ENCODE measurements around the gene UBE2H.
"Not testable (repeated sequence)": the region's sequence is repeated elsewhere in the genome, so short reads cannot be mapped to it uniquely, and the experiment has no call there.

The UBE2H gene

GRCh38 chr7:129824291-129825208 is 128.2 kb downstream of the UBE2H start:
- no peak for DNase-seq (ENCODE audit: low read depth in 2 of 2, low spot score in 1 of 2)

GRCh38 chr7:129823143-129823542 is 129.6 kb downstream of the UBE2H start:
- not testable (repeated sequence) for DNase-seq (ENCODE audit: low read depth in 2 of 2, low spot score in 1 of 2)

GRCh38 chr7:129821476-129821875 is 131.3 kb downstream of the UBE2H start:
- DNase-seq (ENCODE audit: low read depth in 2 of 2, low spot score in 1 of 2): no peak

DNA sequence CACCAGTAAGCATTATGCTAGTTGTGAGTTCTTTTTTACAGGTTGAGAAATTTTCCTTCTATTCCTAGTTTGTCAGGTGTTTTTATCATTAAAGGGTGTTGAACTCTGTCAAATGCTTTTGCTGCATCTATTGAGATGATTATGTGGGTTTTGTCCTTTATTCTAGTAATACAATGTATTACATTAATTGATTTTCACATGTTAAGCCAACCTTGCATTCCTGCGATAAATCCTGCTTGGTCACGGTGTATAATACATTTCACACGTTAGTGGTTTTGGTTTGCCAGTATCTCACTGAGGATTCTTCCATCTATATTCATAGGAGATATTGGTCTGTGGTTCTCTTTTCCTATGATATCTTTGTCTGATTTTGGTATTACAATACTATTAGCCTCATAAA is 136.0 kb downstream of the UBE2H start:
- DNase-seq (ENCODE audit: low read depth in 2 of 2, low spot score in 1 of 2): no peak

GRCh38 chr7:129807863-129808262 is 144.9 kb downstream of the UBE2H start:
- DNase-seq (ENCODE audit: low read depth in 2 of 2, low spot score in 1 of 2): no peak

- no peak for DNase-seq (ENCODE audit: low read depth in 2 of 2, low spot score in 1 of 2)
These were observed 147.7 kb downstream of the UBE2H start for GRCh38 chr7:129804890-129805719.

- no peak for DNase-seq (ENCODE audit: low read depth in 2 of 2, low spot score in 1 of 2)
These were observed 148.5 kb downstream of the UBE2H start for GRCh38 chr7:129804111-129804889.

DNA sequence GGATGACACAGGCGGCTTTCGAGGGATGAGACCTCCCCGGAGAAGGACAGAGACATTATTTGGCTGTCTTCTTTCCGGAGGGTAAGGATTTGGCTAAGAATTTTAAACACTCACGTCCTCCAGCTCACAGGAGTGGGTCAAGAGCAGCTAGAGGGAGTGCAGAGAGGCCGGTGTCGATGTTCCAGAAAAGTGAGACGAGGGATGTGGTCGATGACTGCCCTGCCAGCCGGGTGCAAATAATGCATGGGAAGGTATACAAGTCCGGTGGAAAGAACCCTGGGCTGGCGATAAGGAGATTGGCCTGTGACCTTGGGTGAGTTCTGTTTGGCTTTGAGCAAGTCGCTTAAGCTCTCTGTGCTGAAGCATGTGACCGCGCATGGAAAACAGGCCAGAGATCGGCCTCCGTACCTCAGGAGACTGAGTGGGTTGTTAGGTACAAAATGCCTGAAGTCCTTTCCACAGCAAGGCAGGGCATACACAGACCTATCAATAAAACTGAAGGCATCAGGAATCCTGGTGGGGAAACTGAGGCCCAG is 149.1 kb downstream of the UBE2H start:
- DNase-seq (ENCODE audit: low read depth in 2 of 2, low spot score in 1 of 2): no peak

DNA sequence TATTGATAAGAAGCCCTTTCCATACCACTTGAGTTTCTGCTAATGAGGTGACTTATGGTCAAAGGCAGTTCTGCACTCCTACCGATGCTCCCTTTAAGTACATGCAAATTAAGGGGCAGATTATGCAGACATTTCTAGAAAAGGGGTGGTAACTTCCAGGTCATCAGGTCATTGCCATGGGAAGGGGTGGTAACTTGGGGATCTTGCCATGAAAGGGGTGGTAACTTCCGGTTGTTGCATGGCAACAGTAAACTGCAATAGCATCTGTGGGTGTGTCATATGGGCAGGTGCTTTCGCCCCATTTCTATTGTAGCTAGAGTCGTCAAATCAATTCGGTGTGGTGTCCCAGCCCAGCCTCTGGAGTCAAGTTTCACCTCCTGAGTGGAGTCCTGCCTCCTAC is 150.9 kb downstream of the UBE2H start:
- DNase-seq (ENCODE audit: low read depth in 2 of 2, low spot score in 1 of 2): no peak

GRCh38 chr7:129800901-129801300 is 151.9 kb downstream of the UBE2H start:
- DNase-seq (ENCODE audit: low read depth in 2 of 2, low spot score in 1 of 2): no peak

DNA sequence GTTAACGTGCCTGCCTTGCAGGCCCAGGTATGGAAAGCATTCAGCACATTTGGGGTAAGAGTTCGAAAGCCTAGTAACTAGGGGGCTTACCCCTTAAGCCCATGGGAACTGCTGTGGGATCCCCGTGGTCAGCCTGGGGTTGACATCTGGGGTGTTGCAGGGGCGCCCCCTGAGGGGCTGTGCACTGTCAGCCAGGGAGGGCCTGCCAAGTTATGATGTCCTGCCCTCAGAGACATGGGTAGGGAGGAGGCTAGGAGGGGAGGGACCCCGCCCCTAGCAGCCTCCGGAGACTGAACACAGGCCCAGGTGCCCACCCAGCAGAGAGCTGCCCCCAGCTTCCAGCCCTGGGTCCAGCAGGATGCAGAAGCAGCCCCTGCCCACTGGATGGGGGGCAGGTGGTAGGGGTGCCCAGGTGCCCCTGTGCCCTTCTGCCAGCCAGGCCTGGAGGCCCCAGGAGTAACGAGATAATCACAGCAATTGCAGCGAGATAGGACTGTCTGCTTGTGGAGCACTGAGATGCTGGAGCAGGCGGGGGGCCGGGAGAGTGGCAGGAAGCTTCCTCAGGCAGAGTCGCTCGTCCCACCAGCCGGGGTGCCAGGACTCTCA is 153.3 kb downstream of the UBE2H start:
- no peak for DNase-seq (ENCODE audit: low read depth in 2 of 2, low spot score in 1 of 2)

DNA sequence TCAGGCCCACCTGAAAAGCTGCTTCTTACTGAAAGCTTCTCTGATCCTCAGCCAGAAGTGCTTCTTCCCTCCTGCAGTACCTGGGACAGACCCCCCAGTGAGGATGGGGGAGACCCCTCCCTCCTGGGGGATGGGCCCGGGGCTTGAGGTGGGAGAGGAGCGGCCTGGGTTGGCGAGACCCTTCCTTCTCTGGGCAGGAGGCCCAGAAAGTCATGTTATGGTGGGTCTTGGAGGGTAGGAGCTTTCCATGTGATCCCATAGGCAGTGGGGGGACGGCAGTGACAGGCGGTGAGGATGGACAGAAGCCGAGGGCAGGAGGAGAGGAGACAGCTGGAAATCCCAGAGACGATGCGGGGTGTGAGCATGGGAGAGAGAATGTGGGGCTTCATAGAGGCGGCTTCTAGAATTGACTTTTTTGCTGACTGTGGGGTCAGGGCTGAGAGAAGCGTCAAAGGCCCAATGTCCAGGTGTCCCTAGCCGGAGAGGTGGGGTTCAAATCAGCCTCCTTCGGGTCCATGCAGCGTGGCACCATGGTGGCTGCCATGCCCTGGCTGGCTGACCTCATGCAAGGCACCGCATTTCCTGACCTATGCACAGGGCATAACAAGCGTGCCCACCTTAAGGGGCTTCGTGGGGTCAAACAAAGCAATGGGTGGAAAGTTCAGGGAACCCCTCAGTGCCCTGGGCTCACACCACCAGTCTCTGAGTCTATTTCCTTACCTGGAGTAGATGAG is 154.0 kb downstream of the UBE2H start:
- no peak for DNase-seq (ENCODE audit: low read depth in 2 of 2, low spot score in 1 of 2)

DNA sequence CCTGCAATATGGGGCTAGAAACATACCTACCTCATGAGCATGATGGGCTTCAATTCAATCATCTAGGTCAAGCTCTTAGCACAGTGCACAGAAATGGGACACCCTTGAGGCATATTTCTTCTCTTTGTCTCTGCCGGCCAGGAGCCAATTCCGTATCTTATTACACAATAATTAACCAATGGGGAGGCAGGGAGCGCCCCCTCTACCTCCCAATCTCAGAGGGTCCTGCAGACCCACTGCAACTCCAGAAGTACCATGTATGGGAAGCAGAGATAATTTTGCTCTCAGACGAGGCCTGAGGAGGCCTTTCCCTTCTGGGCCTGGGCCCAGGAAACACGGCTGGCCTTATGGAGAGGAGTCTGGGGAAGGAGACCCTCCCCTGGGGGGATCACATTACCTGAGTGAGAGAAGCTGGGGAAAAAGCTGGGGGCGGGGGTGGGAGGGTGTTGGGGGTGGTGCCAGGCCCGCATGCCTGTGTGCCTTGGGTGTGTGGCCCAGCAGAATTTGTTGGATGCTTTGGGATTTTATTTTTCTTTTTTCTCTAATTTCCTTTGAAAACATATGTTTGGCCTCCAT is 155.5 kb downstream of the UBE2H start:
- DNase-seq (ENCODE audit: low read depth in 2 of 2, low spot score in 1 of 2): no peak

GRCh38 chr7:129796186-129796775 is 156.5 kb downstream of the UBE2H start:
- DNase-seq (ENCODE audit: low read depth in 2 of 2, low spot score in 1 of 2): no peak

DNA sequence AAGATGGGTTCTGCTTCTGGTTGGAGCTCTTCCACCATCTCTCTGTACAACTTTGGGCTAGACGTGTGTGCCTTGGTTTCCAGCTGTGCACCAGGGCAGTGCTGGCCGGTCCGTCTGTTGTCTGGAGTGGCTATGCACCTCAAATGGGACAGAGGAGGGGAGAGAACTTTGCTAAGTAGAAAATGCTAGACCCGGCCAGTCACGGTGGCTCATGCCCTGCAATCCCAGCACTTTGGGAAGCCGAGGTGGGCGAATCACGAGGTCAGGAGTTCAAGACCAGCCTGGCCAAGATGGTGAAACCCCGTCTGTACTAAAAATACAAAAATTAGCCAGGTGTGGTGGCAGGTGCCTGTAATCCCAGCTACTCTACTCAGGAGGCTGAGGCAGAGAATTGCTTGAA is 158.3 kb downstream of the UBE2H start:
- not testable (repeated sequence) for DNase-seq (ENCODE audit: low read depth in 2 of 2, low spot score in 1 of 2)

- DNase-seq (ENCODE audit: low read depth in 2 of 2, low spot score in 1 of 2): no peak
These were observed 159.1 kb downstream of the UBE2H start for GRCh38 chr7:129793506-129794310.

DNA sequence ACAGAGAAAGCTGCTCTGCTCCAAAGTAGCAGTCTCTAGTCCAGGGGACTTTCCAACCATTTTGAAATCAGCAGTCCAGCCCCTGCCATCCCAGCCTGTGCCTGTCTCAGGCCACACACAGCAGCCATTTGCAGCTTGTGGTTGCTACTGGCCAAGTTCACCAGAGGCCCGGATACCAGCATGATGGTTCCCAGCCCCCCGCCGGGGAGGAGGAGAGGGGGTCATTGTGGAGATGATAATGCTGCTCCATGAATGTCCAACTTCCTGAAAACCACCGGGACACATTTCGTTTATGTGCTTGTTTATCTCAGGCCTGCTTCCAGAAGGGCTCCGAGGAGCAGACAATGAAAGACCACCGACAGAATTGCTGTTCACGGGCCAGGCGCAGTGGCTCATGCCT is 160.0 kb downstream of the UBE2H start:
- DNase-seq (ENCODE audit: low read depth in 2 of 2, low spot score in 1 of 2): no peak

- DNase-seq (ENCODE audit: low read depth in 2 of 2, low spot score in 1 of 2): no peak
These were observed 162.6 kb downstream of the UBE2H start for GRCh38 chr7:129790136-129790535.
